Stimulated activated CD8-positive, alpha-beta memory T cell treated with anti-CD3 and anti-CD28 coated beads, Interleukin-7, amount 100 ng/mL, for 24 hours (primary cell): Measurements from ENCODE around the gene ERMP1.
"Not testable (repeated sequence)": the region's sequence is repeated elsewhere in the genome, so short reads cannot be mapped to it uniquely, and the experiment has no call there.

Source experiments
- DNase-seq: peaks from one replicate; pipeline ENCODE4 v3.0.0-alpha.2; 2020; ENCODE audit warnings: low read depth

Gene ERMP1, protein sequence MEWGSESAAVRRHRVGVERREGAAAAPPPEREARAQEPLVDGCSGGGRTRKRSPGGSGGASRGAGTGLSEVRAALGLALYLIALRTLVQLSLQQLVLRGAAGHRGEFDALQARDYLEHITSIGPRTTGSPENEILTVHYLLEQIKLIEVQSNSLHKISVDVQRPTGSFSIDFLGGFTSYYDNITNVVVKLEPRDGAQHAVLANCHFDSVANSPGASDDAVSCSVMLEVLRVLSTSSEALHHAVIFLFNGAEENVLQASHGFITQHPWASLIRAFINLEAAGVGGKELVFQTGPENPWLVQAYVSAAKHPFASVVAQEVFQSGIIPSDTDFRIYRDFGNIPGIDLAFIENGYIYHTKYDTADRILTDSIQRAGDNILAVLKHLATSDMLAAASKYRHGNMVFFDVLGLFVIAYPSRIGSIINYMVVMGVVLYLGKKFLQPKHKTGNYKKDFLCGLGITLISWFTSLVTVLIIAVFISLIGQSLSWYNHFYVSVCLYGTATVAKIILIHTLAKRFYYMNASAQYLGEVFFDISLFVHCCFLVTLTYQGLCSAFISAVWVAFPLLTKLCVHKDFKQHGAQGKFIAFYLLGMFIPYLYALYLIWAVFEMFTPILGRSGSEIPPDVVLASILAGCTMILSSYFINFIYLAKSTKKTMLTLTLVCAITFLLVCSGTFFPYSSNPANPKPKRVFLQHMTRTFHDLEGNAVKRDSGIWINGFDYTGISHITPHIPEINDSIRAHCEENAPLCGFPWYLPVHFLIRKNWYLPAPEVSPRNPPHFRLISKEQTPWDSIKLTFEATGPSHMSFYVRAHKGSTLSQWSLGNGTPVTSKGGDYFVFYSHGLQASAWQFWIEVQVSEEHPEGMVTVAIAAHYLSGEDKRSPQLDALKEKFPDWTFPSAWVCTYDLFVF

DNA sequence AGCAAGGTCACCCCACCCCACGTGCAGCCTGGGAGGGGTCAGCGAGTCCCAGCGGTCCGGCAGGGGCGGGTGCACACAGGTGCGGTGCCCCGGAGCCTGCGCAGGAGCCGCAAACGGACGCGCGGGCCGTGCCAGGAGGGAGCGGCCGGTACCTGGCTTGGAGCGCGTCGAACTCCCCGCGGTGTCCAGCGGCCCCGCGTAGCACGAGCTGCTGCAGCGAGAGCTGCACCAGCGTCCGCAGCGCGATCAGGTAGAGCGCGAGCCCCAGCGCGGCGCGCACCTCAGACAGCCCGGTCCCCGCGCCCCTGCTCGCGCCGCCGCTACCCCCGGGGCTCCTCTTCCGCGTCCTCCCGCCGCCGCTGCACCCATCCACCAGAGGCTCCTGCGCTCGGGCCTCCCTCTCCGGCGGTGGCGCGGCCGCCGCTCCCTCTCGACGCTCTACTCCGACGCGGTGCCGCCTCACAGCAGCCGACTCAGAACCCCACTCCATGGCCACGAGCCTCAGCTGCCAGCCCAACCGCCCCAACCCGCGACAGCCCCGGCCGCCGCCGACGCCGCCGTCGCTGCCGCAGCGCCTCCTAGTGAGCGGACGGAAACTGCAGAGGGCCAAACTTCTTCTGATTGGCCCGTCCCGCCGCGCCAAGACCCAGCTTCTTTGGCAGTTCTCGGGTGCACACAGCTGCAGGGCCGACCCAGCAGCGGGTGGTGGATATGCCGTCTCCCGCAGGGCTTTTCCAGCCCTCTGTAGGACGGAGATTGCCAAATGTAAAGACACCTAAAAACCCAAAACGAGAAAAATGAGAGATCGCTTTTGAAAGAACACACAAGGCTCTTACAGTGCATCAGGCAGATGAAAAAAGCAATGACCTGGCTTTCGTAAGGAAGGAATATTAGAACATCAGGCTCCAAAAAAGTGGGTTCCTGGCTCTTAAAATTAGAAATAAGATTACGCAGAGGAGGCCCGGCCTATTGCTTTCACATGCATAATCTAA is at the start of gene ERMP1:
Gene ERMP1 (minus strand): TSS at position 580 of the 992 bp plus-strand sequence. CDS start 90 bp downstream, at position 490.
- peak; percentile 77 for DNase-seq

DNA sequence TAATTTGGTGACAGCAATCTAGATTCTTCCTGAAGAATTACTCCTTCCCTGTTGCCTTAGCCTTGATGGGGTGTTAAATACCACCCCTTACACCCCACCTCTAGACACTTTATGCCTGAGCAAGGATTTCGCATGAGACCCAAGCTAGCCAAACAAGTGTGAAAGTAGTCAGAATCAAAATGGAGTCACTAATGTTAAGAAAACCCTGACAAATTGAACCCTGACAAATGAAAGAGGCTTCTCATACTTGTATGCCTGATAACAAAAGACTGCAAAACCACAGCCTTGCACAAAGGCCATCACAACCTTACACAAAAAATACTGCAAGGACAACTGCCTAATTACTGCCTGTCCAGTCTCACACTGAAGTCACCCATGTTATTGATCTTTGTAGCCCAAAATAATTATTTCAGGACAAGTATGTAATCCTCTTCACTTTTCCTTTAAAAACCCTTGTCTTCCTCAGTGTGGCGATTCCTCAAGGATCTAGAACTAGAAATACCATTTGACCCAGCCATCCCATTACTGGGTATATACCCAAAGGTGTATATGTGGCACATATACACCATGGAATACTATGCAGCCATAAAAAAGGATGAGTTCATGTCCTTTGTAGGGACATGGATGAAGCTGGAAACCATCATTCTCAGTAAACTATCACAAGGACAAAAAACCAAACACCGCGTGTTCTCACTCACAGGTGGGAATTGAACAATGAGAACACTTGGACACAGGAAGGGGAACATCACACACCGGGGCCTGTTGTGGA is 49.5 kb upstream of the ERMP1 start:
- DNase-seq, result not testable (repeated sequence)

DNA sequence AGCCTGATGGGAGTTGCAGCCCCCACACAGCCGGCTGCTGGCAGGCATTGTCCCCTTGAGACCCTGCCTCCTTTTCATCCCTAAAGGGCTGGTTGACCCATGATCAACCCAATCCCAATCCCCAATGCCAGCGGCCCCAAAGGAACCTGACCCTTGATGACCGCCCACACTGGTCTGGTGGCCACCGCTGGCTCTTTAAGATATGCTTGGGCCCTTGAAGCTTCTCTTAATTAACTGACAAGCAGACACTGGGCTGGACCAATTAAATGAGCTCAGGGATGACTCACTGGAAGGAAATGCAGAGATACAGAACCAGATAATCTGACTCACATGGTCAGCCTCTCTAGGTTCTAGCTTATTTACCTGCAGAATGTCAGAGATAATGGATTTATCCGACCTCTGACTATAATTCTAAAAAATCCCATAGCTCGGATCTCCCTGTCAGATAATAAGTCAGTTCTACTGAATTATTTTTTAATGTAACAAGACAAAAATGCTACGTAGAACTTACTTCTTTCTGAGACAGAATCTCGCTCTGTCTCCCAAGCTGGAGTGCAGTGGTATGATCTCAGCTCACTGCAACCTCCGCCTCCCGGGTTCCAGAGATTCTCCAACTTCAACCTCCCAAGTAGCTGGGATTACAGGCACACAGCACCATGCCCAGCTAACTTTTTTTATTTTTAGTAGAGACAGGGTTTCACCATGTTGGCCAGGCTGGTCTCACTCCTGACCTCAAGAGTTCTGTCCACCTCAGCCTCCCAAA is 46.7 kb upstream of the ERMP1 start:
- DNase-seq, result no peak

DNA sequence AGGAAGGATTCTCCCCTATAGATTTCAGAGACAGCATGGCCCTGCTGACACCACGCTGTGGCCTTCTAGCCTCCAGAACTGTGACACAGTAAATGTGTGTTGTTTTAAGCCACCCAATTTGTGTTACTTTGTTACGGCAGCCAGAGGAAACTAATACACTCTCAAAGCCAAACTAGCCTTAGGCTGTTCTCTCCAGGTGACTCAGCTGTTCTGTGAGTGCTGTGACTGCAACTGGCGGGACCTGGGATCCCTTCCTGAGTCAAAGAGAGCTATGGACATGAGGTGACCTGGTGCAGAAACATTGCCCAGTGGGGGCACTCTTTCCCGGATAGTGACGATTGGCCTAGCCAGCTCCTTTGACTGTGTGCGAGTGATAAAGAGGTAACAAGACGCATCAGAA is 43.8 kb upstream of the ERMP1 start:
- no peak for DNase-seq

DNA sequence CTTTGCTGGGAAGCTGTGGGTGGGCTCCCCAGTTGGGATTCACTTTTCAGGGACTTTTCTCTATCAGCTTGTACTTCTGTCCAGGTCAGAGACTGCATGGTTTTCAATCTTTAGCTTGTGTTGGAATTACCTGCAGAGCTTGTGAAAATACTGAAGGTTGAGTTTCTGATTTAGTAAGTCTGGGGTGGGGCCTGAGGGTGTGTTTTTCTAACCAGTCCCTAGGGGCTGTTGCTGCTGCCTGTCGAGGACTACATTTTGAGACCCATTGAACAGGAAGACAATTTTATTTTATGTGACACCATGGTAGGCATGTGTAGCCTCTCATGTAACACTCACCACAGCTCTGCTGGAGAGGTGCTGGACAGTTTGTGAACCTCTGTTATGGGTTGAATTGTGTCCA is 43.1 kb upstream of the ERMP1 start:
- no peak for DNase-seq

DNA sequence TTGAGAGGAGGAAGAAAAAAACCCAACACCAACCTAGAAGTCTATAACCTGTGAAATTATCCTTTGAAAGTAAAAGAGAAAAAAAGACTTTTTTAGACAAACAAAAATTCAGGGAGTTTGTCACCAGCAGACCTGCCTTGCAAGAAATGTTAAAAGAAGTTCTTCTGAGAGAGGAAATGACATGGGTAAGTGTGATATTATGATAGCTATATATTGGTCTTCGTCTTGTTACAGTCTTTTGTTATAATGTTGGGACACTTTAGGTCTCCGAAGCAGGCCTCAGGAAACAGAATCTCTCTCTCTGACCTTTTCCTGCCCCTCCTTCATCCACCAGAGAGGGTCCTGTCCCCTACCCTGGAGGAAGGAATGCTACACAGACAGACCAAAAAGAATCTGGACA is 41.1 kb upstream of the ERMP1 start:
- no peak for DNase-seq

DNA sequence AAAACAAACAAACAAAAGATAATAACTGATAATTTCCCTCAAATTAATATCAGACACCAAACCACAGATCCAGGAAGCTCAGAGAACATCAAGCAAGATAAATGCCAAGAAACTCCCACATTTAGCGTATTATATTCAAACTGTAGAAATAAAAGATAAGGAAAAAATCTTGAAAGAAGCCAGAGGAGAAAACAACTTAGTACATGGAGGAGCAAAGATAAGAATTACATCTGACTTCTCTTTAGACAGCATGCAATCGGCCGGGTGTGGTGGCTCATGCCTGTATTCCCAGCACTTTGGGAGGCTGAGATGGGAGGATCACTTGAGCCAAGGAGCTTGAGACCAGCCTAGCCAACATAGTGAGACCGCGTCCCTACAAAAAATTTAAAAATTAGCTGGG is 40.5 kb upstream of the ERMP1 start:
- DNase-seq, result no peak

DNA sequence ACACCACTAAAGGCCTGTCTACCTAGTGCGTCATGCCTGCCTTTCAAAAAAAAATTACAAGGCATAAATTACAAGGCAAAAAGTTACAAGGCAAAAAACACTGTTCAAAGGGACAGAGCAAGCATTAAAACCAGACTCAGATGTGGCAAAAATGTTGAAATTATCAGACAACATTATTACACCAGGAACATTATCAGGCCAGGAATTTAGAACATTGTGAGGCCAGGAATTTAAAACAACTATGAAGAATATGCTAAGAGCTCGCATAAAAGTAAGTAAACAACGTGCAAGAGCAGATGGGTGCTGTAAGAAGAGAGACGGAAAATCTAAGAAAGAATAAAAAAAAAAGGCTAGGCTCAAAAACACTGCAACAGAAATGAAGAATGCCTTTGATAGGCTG is 39.6 kb upstream of the ERMP1 start:
- no peak for DNase-seq

DNA sequence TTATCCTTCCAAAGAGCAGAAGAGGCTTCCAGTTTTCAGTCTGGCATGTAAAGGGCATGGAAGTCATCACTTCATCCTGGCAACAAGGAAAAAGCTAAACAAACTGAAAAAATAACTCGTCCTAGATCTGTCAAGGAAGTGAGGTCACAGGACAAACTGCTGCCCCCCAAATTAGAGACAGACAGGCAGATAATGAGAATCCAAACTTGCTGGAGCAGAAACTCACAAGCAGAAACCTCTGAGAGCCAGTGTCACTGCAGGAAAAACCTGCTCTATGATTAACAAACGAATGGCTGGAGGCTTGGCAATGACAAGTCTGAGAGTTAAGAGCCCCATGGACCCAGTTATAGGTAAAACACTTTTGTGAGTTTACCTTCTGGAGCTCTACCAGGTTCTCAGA is 38.9 kb upstream of the ERMP1 start:
- no peak for DNase-seq

DNA sequence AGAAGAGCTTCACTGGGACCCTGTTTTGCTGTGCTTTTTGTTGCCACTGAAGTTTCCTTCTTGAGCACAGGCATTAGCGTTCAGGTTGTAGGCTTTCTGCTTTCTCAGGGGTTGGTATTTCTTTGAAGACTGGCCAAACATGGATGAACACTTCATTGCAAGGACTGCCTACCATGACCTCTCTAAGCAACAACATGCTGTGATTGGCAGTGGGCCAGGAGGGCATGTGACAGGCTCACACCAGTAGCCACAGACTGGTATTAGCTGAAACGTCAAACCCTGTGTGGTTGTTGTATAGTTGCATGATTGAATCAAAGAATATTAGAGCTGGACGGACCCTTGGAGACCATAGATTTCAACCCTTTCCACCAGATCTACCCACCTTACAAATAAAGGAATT is 37.8 kb upstream of the ERMP1 start:
- no peak for DNase-seq

DNA sequence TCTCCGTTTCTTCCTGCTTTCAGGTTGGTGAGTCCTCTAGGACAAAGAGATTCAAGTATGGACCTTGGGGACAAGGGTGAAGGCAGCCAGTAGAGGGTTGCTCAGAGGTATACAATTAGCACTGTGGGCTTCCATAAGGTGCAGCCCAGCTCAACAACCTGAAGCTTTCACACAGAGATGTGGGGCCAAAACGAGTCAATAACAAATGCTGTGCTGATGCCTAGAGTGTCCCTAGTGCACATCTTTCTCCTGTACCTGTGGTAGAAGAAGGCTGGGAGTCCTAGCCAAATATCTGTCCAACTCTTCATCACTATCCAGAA is 37.1 kb upstream of the ERMP1 start:
- DNase-seq, result no peak

DNA sequence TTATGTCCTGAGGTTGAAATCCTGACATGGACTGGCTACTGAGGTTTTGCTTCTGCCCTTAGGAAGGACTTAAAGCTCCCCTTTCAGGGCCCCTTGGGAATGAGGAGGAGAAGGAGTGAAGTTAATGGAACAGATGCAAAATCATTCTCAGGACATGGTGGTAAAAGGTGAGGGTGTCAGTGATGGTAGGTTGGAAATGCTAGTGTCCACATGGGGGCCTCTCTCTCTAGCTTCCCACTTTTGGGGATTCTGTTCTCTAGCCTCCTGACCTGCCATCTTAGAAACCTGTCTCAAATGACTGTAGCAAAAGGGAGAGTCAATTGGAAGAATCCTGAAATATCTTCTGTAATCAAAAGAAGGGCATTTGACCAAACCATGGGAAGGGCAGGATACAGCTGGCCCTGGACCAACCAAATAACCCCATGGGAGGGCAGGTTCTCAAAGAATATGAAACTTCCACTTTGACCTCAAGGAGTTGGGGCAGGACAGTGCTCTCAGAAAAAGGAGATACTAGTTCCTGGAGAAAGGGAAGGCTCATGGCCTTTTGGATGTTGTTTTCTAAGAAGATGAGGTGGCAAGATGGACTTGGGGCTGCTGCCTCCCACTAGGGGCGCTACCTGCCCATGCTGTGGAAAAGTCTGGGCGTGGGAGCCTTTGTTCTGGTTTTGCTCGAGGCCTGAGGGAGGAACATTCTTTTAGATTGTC is 36.5 kb upstream of the ERMP1 start:
- DNase-seq, result no peak

DNA sequence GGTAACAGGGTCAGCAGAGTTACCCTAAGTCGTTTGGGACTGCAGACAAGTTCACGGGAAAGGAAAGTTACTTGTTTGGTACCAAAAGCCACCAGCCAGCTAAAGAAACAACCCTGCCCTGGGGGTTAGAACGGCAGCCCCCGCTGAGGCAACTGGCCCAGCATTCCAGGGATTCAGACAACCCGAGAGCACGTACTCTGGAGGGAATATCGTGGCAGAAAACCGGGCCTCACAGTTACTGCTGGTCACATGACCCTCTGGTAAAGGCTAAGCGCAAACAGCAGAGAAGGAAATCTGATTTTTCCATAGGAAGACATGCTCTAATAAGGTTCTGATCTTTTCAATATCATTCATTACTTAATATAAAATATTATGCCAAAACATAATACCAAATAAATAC is 35.3 kb upstream of the ERMP1 start:
- no peak for DNase-seq

DNA sequence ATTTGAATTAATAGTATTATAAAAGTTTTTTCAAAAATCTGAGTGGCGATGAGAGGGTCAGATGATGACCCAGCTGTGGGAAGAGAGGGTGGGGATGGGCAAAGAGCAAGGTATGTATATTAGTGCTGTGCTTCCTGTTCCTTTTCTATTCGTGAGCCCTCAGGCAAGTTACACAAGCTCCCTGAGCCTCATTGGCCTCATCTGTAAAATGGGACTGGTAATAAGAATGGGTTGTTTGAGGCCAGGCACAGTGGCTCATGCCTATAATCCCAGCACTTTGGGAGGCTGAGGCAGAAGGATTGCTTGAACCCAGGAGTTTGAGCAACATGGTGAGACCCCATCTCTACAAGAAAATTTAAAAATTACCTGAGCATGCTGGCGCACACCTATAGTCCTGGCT is 33.8 kb upstream of the ERMP1 start:
- no peak for DNase-seq

DNA sequence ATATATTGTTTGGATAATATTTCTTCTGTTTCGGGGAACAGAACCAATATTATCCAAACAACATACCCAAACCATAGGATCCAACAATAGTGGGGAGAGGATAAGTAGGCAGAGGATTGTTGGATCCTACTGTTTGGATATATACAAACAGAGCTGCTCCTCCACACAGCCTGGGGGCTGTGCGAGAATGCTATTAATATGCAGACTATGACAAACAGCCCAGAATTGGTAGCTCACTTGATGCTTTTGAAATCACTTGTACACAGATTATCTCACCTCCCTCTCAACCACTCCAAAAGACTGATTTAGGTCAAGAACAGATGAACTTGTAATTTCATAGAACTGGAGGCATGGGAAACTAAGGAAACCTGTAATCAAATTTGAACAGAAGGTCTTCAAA is 33.4 kb upstream of the ERMP1 start:
- no peak for DNase-seq

DNA sequence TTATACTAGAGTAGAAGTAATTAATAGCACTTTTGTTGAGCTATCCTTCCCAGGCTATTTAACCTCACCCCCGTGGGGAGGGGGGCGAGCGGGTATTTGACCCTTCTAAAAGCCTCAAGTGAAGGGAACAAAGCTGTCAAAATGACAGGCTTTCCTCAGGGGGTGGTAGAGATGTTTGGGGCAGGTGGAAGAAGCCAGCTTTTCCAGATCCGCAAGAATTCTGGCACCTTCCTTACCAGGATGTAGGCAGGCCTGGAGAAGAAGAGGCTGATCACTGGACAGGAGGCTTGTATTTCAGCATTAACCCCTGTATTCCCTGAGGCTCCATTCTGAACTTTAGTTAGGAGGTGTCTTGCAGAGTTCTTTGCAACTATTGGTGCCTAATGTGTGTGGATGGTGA is 31.5 kb upstream of the ERMP1 start:
- DNase-seq, result no peak

DNA sequence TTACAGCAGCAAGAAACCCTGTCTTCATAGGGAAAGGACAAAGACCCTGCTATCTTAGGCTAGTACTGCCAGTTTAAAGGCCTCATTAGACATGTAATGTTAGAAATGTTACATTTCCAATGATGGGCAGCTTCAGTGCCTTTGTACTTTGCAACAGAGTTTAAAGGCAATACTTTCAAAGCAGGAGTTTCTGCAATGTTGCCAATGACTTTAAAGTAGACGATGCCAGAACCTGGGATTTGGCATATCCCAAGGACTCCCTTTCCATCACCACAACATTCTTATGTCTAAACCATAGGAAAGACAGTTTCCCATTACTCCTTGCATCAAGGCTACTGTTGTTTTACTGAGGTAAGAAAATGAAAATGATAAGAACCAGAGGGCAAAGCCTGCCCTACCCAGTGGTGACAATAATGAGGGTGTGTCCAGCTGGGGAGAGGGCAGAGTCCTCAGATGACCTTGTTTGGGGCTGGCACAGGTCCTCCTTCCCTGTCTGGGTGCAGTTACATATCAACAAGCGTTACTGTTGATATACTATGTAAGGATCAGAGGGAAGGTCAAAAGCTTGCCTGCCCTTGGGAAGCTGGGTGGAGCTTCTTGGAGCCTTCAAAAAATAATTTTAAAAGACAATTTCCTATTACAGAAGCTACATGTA is 30.3 kb upstream of the ERMP1 start:
- no peak for DNase-seq

DNA sequence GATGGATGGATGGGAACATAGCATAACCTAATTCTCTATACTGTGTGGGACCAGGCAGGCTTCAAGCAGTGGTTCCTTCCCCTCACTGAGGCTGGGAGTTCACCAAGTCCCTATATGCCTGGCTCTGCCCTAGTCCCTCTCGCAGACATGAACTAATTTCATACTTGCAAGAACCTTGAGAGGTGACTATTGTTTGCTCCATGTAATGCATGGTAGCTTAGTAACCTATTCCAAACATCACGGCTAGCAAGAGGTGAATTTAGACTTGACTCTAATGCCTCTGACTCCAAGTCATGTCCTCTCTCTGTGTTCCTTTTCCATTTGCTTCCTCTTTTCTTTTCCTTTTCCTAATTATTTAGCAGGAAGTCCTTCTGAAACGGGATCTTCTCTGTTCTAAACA is 25.9 kb upstream of the ERMP1 start:
- no peak for DNase-seq

DNA sequence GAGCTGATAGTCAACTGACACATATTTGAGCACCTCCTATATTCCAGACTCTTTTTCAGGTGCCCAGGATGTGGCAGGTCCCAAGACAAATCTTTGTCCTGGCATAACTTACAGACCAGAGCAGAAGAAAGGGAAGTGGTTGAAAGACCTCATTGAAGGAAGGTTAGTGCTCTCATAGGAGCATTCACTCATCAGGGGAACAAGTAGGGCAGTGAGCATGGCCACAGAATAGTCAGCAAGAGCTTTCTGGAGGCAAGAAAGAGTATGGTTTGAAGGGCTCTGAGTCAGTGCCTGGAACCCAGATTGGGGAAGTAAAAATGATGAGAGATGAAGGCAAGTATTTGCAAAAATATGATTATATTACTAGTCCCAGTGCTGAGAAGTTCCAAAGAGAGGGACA is 25.0 kb upstream of the ERMP1 start:
- DNase-seq, result no peak
